ENCODE data around the gene ZC3HAV1. TPM values are rescaled to one million over a fixed set of nuclear protein-coding genes. Genes with fewer than 3 reads are reported as not detected.

ZC3HAV1 gene
- total and polyA plus RNA-seq, 9 of the 15 experiments (the other 6 are each of a cell fraction or from before 2014, with no cell fraction given) = 11.9 to 40.5 (median 23.9) TPM

GRCh38 chr7:139118234-139118804 lies 8.8 kb upstream of the ZC3HAV1 start (continued):
- TF ChIP-seq, protein P1, sequence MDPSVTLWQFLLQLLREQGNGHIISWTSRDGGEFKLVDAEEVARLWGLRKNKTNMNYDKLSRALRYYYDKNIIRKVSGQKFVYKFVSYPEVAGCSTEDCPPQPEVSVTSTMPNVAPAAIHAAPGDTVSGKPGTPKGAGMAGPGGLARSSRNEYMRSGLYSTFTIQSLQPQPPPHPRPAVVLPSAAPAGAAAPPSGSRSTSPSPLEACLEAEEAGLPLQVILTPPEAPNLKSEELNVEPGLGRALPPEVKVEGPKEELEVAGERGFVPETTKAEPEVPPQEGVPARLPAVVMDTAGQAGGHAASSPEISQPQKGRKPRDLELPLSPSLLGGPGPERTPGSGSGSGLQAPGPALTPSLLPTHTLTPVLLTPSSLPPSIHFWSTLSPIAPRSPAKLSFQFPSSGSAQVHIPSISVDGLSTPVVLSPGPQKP (CRISPR knock-in tag; IDR thresholded peaks at IDR 0.05) = no peak
- TF ChIP-seq ZFP36 (IDR thresholded peaks at IDR 0.05; ENCODE audit: low read depth, low read length, partially characterized antibody) (peak; percentile 97), ETS2 (tag; IDR thresholded peaks at IDR 0.05; ENCODE audit: borderline replicate concordance, poor library complexity, severe bottlenecking) (no peak), U2AF2 (optimal IDR thresholded peaks at IDR 0.05; ENCODE audit: low read depth, low read length) (no peak), SUPT5H (IDR thresholded peaks at IDR 0.05) (no peak), ZNF174 (CRISPR knock-in tag; IDR thresholded peaks at IDR 0.05) (peak; percentile 63; the same call in 1 of the 2 replicates), ZNF12 (CRISPR knock-in tag; IDR thresholded peaks at IDR 0.05) (no peak), ESRRA (IDR thresholded peaks at IDR 0.05; ENCODE audit: borderline replicate concordance, low read depth) (peak; percentile 13; the same call in 1 of the 2 replicates), OTX1 (CRISPR knock-in tag; IDR thresholded peaks at IDR 0.05) (no peak), PTRF (tag; IDR thresholded peaks at IDR 0.05) (no peak), DMBX1 (CRISPR knock-in tag; IDR thresholded peaks at IDR 0.05; ENCODE audit: borderline replicate concordance) (no peak), ZNF695 (CRISPR knock-in tag; IDR thresholded peaks at IDR 0.05) (no peak), ARID2 (IDR thresholded peaks at IDR 0.05) (no peak), DPF2 (IDR thresholded peaks at IDR 0.05) (peak; percentile 98), NCOA6 (IDR thresholded peaks at IDR 0.05) (no peak; the same call in 1 of the 2 replicates), SP2 (IDR thresholded peaks at IDR 0.05; ENCODE audit: extremely low read depth, low read depth, low read length, poor library complexity, severe bottlenecking) (no peak), ZNF764 (CRISPR knock-in tag; IDR thresholded peaks at IDR 0.05; ENCODE audit: low read depth) (no peak), E2F3 (CRISPR knock-in tag; IDR thresholded peaks at IDR 0.05) (no peak), U2AF1 (optimal IDR thresholded peaks at IDR 0.05; ENCODE audit: low read depth, low read length) (no peak), ZNF655 (CRISPR knock-in tag; IDR thresholded peaks at IDR 0.05) (no peak), ZNF551 (CRISPR knock-in tag; IDR thresholded peaks at IDR 0.05) (no peak), IRF2 (CRISPR knock-in tag; IDR thresholded peaks at IDR 0.05) (no peak), CEBPB (tag; IDR thresholded peaks at IDR 0.05) (peak; percentile 48)
- TF ChIP-seq, protein P2, sequence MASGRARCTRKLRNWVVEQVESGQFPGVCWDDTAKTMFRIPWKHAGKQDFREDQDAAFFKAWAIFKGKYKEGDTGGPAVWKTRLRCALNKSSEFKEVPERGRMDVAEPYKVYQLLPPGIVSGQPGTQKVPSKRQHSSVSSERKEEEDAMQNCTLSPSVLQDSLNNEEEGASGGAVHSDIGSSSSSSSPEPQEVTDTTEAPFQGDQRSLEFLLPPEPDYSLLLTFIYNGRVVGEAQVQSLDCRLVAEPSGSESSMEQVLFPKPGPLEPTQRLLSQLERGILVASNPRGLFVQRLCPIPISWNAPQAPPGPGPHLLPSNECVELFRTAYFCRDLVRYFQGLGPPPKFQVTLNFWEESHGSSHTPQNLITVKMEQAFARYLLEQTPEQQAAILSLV (tag; IDR thresholded peaks at IDR 0.05) = no peak
- TF ChIP-seq, protein P3, sequence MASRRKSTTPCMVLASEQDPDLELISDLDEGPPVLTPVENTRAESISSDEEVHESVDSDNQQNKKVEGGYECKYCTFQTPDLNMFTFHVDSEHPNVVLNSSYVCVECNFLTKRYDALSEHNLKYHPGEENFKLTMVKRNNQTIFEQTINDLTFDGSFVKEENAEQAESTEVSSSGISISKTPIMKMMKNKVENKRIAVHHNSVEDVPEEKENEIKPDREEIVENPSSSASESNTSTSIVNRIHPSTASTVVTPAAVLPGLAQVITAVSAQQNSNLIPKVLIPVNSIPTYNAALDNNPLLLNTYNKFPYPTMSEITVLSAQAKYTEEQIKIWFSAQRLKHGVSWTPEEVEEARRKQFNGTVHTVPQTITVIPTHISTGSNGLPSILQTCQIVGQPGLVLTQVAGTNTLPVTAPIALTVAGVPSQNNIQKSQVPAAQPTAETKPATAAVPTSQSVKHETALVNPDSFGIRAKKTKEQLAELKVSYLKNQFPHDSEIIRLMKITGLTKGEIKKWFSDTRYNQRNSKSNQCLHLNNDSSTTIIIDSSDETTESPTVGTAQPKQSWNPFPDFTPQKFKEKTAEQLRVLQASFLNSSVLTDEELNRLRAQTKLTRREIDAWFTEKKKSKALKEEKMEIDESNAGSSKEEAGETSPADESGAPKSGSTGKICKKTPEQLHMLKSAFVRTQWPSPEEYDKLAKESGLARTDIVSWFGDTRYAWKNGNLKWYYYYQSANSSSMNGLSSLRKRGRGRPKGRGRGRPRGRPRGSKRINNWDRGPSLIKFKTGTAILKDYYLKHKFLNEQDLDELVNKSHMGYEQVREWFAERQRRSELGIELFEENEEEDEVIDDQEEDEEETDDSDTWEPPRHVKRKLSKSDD (conservative IDR thresholded peaks at IDR 0.05; ENCODE audit: low read length) = no peak

All from K562 (cell line).